Breast epithelium (tissue), 3 donors: ENCODE data around the gene CLDN1.

Source experiments
- CTCF ChIP-seq, 3 donors: fragments of 450-650 bp; IDR thresholded peaks; one replicate each; pipeline ENCODE4 v1.5.1; 2016 to 2017; ENCODE audit warnings: antibody characterized with exemption in 3 of 3, mild to moderate bottlenecking in 3 of 3, moderate library complexity in 3 of 3
- POLR2AphosphoS5 ChIP-seq, 3 donors: sonication (generic); formaldehyde crosslinking; IDR thresholded peaks; one replicate each; pipeline ENCODE4 v1.6.1; 2017; ENCODE audit warnings: antibody characterized with exemption in 3 of 3

- no peak for TF ChIP-seq CTCF (IDR thresholded peaks at IDR 0.05)
- TF ChIP-seq POLR2AphosphoS5 (IDR thresholded peaks at IDR 0.05) = peak in 1 of 3 donors; percentile 63
Measured at GRCh38 chr3:190265796-190266195, 56.5 kb downstream of the CLDN1 start.
